K562 (cell line): ENCODE data around the gene RAB5B. TPM values are rescaled to one million over a fixed set of nuclear protein-coding genes. Genes with fewer than 3 reads are reported as not detected.

Source experiments
- ATAC-seq: fragments of 200-7000 bp; cut with Tn5 transposase; 3 replicates; pipeline ENCODE4 v1.9.1; 2020; ENCODE audit warnings: moderate library complexity
- BruUV-seq: library from RNA; stranded (reverse); fragments of 400-500 nt; replicated peaks from 2 replicates; lab custom pipeline; 2021; lab: Mats Ljungman, UMichigan
- CTCF ChIA-PET: fragments of 300-600 bp; formaldehyde crosslinking; extraction: SDS; loops from one replicate; lab custom pipeline; 2021; ENCODE audit warnings: low intra/inter-chr PET ratio; lab: Yijun Ruan, JAX
- POLR2A ChIA-PET: fragments of 300-600, 350-650 bp; sonication (Branson Sonifier 250); formaldehyde crosslinking; extraction: SDS; loops from one replicate; lab custom pipeline; 2021; ENCODE audit warnings: antibody characterized with exemption, inconsistent platforms; lab: Yijun Ruan, JAX
- DNase-seq, 4 experiments: peaks; one replicate each; pipeline versions ENCODE4 v3.0.0 to v3.0.0-alpha.2; 2011 to 2018; ENCODE audit warnings: low spot score in 3 of 4, mixed read lengths in 3 of 4; ENCODE audit errors: extremely low read depth in 1 of 4
- FAIRE-seq: peaks from 2 replicates; lab custom pipeline; 2011; peaks lifted over from hg19 to GRCh38; lab: Jason Lieb, UNC
- H2AFZ ChIP-seq: 2 replicates; pipeline ENCODE4 v1.6.0; 2011; ENCODE audit warnings: low read depth, low read length, control low read depth, inconsistent platforms
- H3K27ac ChIP-seq: fragments of 200-600 bp; 3 replicates; pipeline ENCODE4 v1.8.0; 2011; ENCODE audit warnings: low read depth, mild to moderate bottlenecking, control low read depth, inconsistent platforms, low read length, moderate library complexity, mixed read lengths; ENCODE audit errors: extremely low read depth
- H3K27me3 ChIP-seq, 2 experiments: fragments of 300-600 bp in 1 of 2; 2 replicates in 1 of 2; 3 replicates in 1 of 2; pipeline versions ENCODE4 v1.6.0 to v1.8.0; 2011; ENCODE audit warnings: inconsistent platforms in 2 of 2, low read length in 2 of 2, mild to moderate bottlenecking in 1 of 2, mixed read lengths in 1 of 2, moderate library complexity in 1 of 2; ENCODE audit not compliant: control insufficient read depth in 2 of 2, insufficient read depth in 2 of 2
- H3K36me3 ChIP-seq: fragments of 300-600 bp; 3 replicates; pipeline ENCODE4 v1.8.0; 2011; ENCODE audit warnings: mild to moderate bottlenecking, low read length, inconsistent platforms; ENCODE audit not compliant: control insufficient read depth, insufficient read depth
- H3K4me1 ChIP-seq, 2 experiments: fragments of 200-600 bp in 1 of 2; replicated peaks in 1 of 2; 2 replicates in 1 of 2; 3 replicates in 1 of 2; pipeline versions ENCODE4 v1.5.1 to v1.8.0; 2011; ENCODE audit warnings: inconsistent platforms in 2 of 2, low read length in 2 of 2, mild to moderate bottlenecking in 1 of 2, mixed read lengths in 1 of 2, moderate library complexity in 1 of 2; ENCODE audit not compliant: control insufficient read depth in 2 of 2, insufficient read depth in 2 of 2
- H3K4me2 ChIP-seq: 2 replicates; pipeline ENCODE4 v1.6.1; 2011; ENCODE audit warnings: low read length, control low read depth, inconsistent platforms, mixed read lengths; ENCODE audit not compliant: insufficient read depth
- H3K4me3 ChIP-seq: fragments of 200-600 bp; sonication (generic), shearing (Covaris generic); 2 replicates; pipeline ENCODE4 v1.5.1; 2016; ENCODE audit warnings: control low read depth, inconsistent platforms
- H3K79me2 ChIP-seq: fragments of 200-600 bp; 3 replicates; pipeline ENCODE4 v1.8.0; 2011; ENCODE audit warnings: low read length, inconsistent platforms; ENCODE audit not compliant: control insufficient read depth, insufficient read depth
- H3K9ac ChIP-seq, 2 experiments: 2 replicates each; pipeline versions ENCODE4 v1.6.0 to v1.6.1; 2011; ENCODE audit warnings: low read depth in 2 of 2, low read length in 2 of 2, control low read depth in 1 of 2, inconsistent platforms in 1 of 2, mild to moderate bottlenecking in 1 of 2, mixed read lengths in 1 of 2; ENCODE audit not compliant: insufficient read depth in 1 of 2
- H3K9me1 ChIP-seq: one replicate; pipeline ENCODE4 v1.6.0; 2011; ENCODE audit warnings: inconsistent platforms, mild to moderate bottlenecking, low read length, moderate library complexity; ENCODE audit not compliant: control insufficient read depth, insufficient read depth
- H3K9me3 ChIP-seq: replicated peaks from 2 replicates; pipeline ENCODE4 v1.5.1; 2011; ENCODE audit warnings: low read depth, low read length, inconsistent platforms; ENCODE audit not compliant: control insufficient read depth, insufficient read depth
- H4K20me1 ChIP-seq: replicated peaks from 2 replicates; pipeline ENCODE4 v1.6.1; 2011; ENCODE audit warnings: low read length, inconsistent platforms, mixed read lengths; ENCODE audit not compliant: control insufficient read depth, insufficient read depth
- BRF2 ChIP-seq: IDR thresholded peaks from 3 replicates; pipeline ENCODE4 v1.6.1; 2011; ENCODE audit warnings: borderline replicate concordance, mild to moderate bottlenecking; ENCODE audit not compliant: insufficient read length, insufficient read depth
- NR0B1 ChIP-seq: fragments of 450-650 bp; IDR thresholded peaks from one replicate; pipeline ENCODE4 v1.6.1; 2018; ENCODE audit warnings: mild to moderate bottlenecking, moderate library complexity; ENCODE audit not compliant: partially characterized antibody
- NR2C1 ChIP-seq, 2 experiments: fragments of 450-650 bp; IDR thresholded peaks; 2 replicates each; pipeline ENCODE4 v1.6.1; 2017; ENCODE audit warnings: mild to moderate bottlenecking in 2 of 2, antibody characterized with exemption in 1 of 2, inconsistent platforms in 1 of 2, missing compliant biosample characterization in 1 of 2, missing genetic modification characterization in 1 of 2
- NR2C2 ChIP-seq, 2 experiments: fragments of 200-800 bp in 1 of 2; sonication (Bioruptor generic) in 1 of 2; sonication (generic) in 1 of 2; formaldehyde crosslinking in 1 of 2; IDR thresholded peaks; 2 replicates each; pipeline versions ENCODE4 v1.6.1 to v1.8.0; 2016 to 2022; ENCODE audit warnings: mild to moderate bottlenecking in 1 of 2, missing compliant biosample characterization in 1 of 2, missing genetic modification characterization in 1 of 2, missing genetic modification reagents in 1 of 2
- WGBS: fragments of 100-300 bp; shearing (Covaris generic); methylation state at CpG from one replicate; pipeline ENCODE4 v1.1.6; 2016; ENCODE audit warnings: low coverage, mixed read lengths; ENCODE audit not compliant: insufficient coverage; ENCODE audit errors: missing lambda C conversion rate; 5-methylcytosine and 5-hydroxymethylcytosine counted together
- in situ Hi-C: fragments of 300-500 bp; cut with MboI; formaldehyde crosslinking; loops from 4 replicates; pipeline ENCODE4 v1.15.0; 2018; ENCODE audit warnings: inconsistent platforms, mixed read lengths
- intact Hi-C: fragments of 100-400 bp; cut with micrococcal nuclease; formaldehyde crosslinking; loops from 2 replicates; pipeline ENCODE4 v1.14.2; 2022
- polyA plus RNA-seq, 8 experiments: library from polyadenylated mRNA; depleted of rRNA in 4 of 8; stranded (reverse) in 5 of 8; unstranded in 3 of 8; fragments of >200 nt; fragmentation: Nextera tagmentation in 2 of 8; fragmentation: Illumina TruSeq in 1 of 8; extraction: Ambion mirVana in 2 of 8; extraction: Trizol in 1 of 8; gene quantifications; 2 replicates each; pipeline versions ENCODE4 v1.2.1 to v1.2.3, GENCODE V29; 2011 to 2014; ENCODE audit warnings: inconsistent platforms in 1 of 8, missing spikeins in 1 of 8
- total RNA-seq, 7 experiments: library from RNA; depleted of rRNA in 6 of 7; stranded (reverse); fragments of >200 nt in 6 of 7; fragmentation: Illumina TruSeq in 2 of 7; extraction: Trizol in 2 of 7; gene quantifications; 2 replicates each; pipeline versions ENCODE4 v1.2.1 to v1.2.3, GENCODE V29; 2011 to 2021; ENCODE audit warnings: low replicate concordance in 1 of 7

Gene RAB5B
- total and polyA plus RNA-seq, 9 of the 15 experiments (the other 6 are each of a cell fraction or from before 2014, with no cell fraction given), result 6.8 to 73.8 (median 25.2) TPM

GRCh38 chr12:56038022-56038655 is 64.3 kb downstream of the RAB5B start:
- ChIA-PET CTCF (interaction anchor here (0.6 kb wide), 1 partner anchor 1196 kb away, joined by 6 read pairs; no protein-coding TSS in a partner anchor), POLR2A (interaction anchor here (0.6 to 1.9 kb wide), 3 partner anchors 9 to 45 kb away, joined by 3 to 6 read pairs (median 3); no protein-coding TSS in a partner anchor)
- peaks cover 55% of the 10 kb centered on the region for H3K36me3 ChIP-seq
- H3K27me3 ChIP-seq, result no peaks in the 10 kb centered on the region
- H3K79me2 ChIP-seq, result peaks cover 15% of the 10 kb centered on the region
- no peaks in the 10 kb centered on the region for H3K9me3 ChIP-seq
- no peaks in the 10 kb centered on the region for H3K9me1 ChIP-seq
- peaks cover 9 to 13% of the 10 kb centered on the region in 2 experiments; a peak in 4 of 5 replicates for H3K4me1 ChIP-seq
- no peak overlapping the region for H2AFZ ChIP-seq
- ATAC-seq (no peak), FAIRE-seq (no peak)
- H3K4me3 ChIP-seq, result no peak overlapping the region
- no peak overlapping the region for H3K9ac ChIP-seq
- in situ Hi-C loops, result no loop called here
- H4K20me1 ChIP-seq, result no peaks in the 10 kb centered on the region; the same call in 1 of the 2 replicates
- H3K27ac ChIP-seq, result no peak overlapping the region
- intact Hi-C loops, result no loop called here
- WGBS, result 49% methylated on average over 2 of the region's 2 CpGs
- BruUV-seq, result no TSS peak
- TF ChIP-seq BRF2 (no peak), NR2C1 (IDR thresholded peaks at IDR 0.05) (peak; percentile 88), NR2C1 (tag; IDR thresholded peaks at IDR 0.05) (peak; percentile 70), NR0B1 (no peak), NR2C2 (CRISPR knock-in tag; IDR thresholded peaks at IDR 0.05) (no peak), NR2C2 (tag; IDR thresholded peaks at IDR 0.05) (peak; percentile 50; the same call in 1 of the 2 replicates)
- TF ChIP-seq, all 486 proteins: peak for 2
- H3K4me2 ChIP-seq, result no peak overlapping the region
- DNase-seq, result no peak
